SW480 (cell line): Measurements from ENCODE around the gene RSPH1.

Experiments
- DNase-seq: peaks from one replicate; pipeline ENCODE4 v3.0.0-alpha.2; 2016; ENCODE audit warnings: low spot score

Gene RSPH1

GRCh38 chr21:42513151-42513984 lies 17.3 kb upstream of the RSPH1 start, which contains the start of gene SLC37A1:
TSS of gene SLC37A1 (plus strand) at chr21:42513852. CDS start at chr21:42518455, 4,603 bp downstream.
- peak; percentile 27 for DNase-seq

GRCh38 chr21:42512346-42513034 lies 16.5 kb upstream of the RSPH1 start:
- no peak for DNase-seq

GRCh38 chr21:42509244-42509643 lies 13.2 kb upstream of the RSPH1 start:
- DNase-seq, result no peak

GRCh38 chr21:42508371-42508770 lies 12.3 kb upstream of the RSPH1 start:
- no peak for DNase-seq

GRCh38 chr21:42507418-42507817 lies 11.4 kb upstream of the RSPH1 start:
- no peak for DNase-seq

GRCh38 chr21:42505090-42505726 lies 9.2 kb upstream of the RSPH1 start:
- DNase-seq, result no peak

- DNase-seq, result no peak
These were observed 7.7 kb upstream of the RSPH1 start for GRCh38 chr21:42503711-42504110.

- no peak for DNase-seq
These were observed 4.7 kb upstream of the RSPH1 start for GRCh38 chr21:42500736-42501135.

GRCh38 chr21:42500225-42500624 lies 4.2 kb upstream of the RSPH1 start:
- no peak for DNase-seq

GRCh38 chr21:42499444-42500112 lies 3.6 kb upstream of the RSPH1 start:
- DNase-seq, result no peak

GRCh38 chr21:42498012-42498411 lies 2.0 kb upstream of the RSPH1 start:
- DNase-seq, result no peak

GRCh38 chr21:42496839-42497202 lies 797 bp upstream of the RSPH1 start:
- no peak for DNase-seq

- peak; percentile 58 for DNase-seq
These were observed 282 bp downstream of the RSPH1 start for GRCh38 chr21:42495765-42496119.

- DNase-seq, result no peak
These were observed 997 bp downstream of the RSPH1 start for GRCh38 chr21:42495027-42495426.

- DNase-seq, result peak; percentile 27
These were observed 2.6 kb downstream of the RSPH1 start for GRCh38 chr21:42493109-42494060.

- DNase-seq, result no peak
These were observed 3.8 kb downstream of the RSPH1 start for GRCh38 chr21:42492201-42492600.

- DNase-seq, result no peak
These were observed 4.7 kb downstream of the RSPH1 start for GRCh38 chr21:42491328-42491727.

GRCh38 chr21:42490720-42491119 lies 5.3 kb downstream of the RSPH1 start:
- no peak for DNase-seq

GRCh38 chr21:42489991-42490390 lies 6.0 kb downstream of the RSPH1 start:
- DNase-seq, result no peak

GRCh38 chr21:42489006-42489563 lies 6.9 kb downstream of the RSPH1 start:
- no peak for DNase-seq

- no peak for DNase-seq
These were observed 9.5 kb downstream of the RSPH1 start for GRCh38 chr21:42486531-42486930.
